Measurements from ENCODE around the gene AKR1E2.
"Not testable (repeated sequence)": the region's sequence is repeated elsewhere in the genome, so short reads cannot be mapped to it uniquely, and the experiment has no call there.

AKR1E2 gene

DNA sequence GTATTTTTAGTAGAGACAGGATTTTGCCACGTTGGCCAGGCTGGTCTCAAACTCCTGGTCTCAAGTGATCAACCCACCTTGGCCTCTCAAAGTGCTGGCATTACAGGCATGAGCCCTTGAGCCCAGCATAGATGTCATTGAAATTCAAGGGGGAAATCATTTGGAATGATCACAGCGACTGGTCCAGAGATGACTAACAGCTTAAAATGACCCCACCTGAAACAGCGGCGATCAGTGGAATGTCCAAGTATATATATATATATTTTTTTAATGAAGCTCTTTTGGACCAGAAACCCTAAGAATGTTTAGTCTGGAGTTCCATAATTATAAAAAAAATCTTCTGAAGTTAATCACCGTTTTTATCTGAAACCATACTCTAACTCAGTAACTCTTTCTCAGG is 12.5 kb upstream of the AKR1E2 start:
- DNase-seq (ENCODE audit: low read depth in 2 of 2), result no peak

DNA sequence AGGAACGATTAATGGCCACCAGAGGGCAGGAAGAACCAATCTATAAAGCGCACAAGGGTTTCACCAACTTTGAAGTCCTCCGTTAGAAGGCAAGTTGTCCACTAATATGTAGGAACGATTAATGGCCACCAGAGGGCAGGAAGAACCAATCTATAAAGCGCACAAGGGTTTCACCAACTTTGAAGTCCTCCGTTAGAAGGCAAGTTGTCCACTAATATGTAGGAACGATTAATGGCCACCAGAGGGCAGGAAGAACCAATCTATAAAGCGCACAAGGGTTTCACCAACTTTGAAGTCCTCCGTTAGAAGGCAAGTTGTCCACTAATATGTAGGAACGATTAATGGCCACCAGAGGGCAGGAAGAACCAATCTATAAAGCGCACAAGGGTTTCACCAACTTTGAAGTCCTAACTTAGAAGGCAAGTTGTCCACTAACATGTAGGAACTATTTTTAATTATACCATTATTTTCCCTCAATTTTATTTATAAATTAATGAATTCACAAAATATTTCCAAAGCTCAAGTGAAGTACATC is 10.3 kb upstream of the AKR1E2 start:
- DNase-seq (ENCODE audit: low read depth in 2 of 2), result not testable (repeated sequence)

DNA sequence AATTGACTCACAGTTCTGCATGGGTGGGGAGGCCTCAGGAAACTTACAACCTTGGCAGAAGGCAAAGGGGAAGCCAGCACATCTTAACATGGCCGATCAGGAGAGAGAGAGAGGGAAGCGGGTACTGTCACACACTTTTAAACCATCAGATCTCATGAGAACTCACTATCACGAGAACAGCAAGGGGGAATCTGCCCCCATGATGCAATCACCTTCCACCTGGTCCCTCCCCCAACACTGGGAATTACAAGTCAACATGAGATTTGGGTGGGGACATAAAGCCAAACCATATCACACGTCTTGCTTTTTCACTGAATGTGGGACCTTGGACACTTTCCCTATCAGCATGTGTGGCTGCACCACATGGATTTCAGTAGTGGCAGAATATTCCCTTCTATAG is 9.0 kb upstream of the AKR1E2 start:
- no peak for DNase-seq (ENCODE audit: low read depth in 2 of 2)

DNA sequence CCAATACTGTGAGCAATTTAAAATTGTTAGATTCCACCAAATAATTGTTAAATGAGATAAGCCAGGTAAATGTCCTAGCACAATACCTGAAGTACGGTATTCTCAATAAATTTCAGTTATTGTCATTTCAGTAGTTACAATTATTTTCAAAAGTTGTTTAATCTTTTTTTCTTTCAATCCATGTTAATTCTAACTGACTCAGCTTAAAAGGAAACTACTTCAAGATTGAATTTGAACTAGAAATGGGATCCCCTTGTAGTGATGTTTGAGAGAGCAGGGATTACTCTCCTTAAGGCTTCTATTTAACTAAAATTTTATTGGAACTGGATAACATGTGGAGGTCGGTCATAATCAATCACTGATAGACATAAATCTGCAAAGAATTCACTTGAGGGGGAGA is 6.9 kb upstream of the AKR1E2 start:
- DNase-seq (ENCODE audit: low read depth in 2 of 2), result no peak

DNA sequence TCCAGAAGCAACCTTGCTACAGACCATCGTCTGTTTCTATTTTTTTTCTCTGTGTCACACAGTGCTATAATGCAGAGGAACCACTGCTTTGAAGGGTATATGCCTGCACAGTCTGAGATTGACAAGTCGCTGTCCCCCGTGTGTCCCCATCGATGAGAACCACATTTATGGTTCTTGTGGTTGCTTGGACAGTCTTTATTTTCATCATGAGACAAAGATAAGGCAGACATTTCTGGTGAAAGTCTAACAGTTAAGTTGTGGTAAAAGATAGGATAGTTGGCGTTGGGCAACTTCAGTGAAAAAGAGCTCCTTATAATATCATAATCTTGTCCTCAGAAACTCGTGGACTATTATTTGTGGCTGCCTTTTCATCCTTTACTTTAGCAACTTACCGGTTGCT is 6.3 kb upstream of the AKR1E2 start:
- no peak for DNase-seq (ENCODE audit: low read depth in 2 of 2)

DNA sequence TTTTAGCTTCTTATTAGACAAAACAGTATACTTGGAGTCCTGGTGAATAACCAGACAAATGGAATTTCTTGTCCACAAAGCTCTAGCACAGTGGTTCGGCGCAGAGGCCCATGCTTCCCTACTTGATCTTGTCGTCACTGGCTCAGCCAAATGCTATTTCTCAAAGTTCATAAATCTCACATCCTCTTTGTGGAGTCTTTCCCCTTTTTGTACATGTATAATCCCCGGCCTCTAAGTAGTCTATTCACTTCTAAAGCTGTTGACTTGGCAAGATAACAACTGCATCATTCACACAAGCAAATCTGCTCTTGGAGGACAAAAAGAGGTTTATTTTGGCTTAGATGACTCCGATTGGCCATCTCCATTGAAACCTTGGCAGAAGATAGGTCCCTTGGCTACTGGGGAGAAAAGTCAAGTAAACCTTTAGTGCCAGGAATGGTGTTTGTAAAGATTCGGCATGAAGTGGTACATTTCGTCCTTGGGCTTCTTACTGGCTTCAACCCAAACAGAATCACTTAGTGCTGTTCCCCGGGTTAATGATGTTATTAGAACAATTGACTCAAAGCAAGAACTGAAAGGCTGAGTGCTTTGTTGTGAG is 5.1 kb upstream of the AKR1E2 start:
- DNase-seq (ENCODE audit: low read depth in 2 of 2), result no peak

DNA sequence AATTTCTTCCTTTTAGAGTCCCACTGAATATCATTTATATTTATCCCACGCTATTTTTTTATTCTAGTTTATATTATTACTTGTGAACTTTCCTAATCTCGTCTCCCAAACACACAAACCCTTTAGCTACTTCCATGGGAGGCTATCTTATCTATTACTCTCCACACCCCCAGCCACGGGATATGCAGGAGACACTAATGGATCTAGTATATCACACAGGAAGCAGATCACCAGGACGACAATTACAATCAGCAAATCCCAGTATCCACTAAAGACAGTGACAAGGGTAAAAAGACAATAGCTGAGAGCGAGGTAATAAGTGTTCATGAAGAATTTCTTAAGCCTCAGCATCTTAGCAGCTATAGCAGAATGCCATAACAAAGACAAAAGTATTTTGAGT is 3.8 kb upstream of the AKR1E2 start:
- no peak for DNase-seq (ENCODE audit: low read depth in 2 of 2)

DNA sequence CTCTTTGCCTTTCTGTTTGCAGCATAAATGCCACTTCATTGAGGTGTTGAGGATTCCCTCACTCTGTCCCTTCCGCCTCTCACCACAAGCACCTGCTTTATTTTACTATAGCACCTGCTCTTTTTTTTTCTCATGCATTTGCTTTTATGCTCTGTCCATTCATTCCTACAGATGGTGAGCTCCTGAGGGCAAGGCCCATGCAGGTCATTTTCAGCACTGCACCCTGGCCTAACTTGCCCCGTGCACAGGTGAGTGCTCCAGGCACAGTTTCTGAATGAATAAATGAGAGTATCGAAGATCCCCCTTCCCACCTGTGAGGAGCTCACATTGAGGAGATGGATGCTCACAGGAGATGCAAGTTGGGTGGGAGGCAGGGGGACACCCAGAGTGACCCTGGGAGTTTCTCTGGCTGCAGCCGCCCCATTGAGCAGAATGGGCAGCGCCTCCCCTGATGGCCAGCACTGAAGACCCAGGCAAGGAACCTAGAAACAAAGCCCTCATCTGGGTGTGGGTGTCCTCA is 1.2 kb upstream of the AKR1E2 start:
- no peak for DNase-seq (ENCODE audit: low read depth in 2 of 2)

DNA sequence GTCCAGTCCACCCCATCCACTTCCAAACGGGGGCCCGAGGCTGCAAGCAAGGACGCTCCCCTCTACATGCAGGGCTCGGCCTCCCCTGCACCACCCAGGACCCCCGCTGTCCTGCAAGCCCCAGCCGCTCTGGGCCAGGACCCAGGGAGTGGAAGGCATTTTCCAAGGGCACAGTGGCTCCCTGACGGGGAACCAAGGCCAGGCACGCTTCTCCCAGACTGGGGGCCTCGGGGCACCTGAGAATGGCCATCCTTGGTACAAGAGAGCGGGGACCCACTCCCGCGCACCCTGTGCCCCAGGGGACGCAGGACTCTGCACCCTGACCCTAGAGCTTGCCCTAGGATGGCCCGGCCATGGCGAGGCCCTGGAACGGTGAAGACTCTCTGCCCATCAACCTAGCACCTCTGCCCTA is 545 bp upstream of the AKR1E2 start:
- no peak for DNase-seq (ENCODE audit: low read depth in 2 of 2)

DNA sequence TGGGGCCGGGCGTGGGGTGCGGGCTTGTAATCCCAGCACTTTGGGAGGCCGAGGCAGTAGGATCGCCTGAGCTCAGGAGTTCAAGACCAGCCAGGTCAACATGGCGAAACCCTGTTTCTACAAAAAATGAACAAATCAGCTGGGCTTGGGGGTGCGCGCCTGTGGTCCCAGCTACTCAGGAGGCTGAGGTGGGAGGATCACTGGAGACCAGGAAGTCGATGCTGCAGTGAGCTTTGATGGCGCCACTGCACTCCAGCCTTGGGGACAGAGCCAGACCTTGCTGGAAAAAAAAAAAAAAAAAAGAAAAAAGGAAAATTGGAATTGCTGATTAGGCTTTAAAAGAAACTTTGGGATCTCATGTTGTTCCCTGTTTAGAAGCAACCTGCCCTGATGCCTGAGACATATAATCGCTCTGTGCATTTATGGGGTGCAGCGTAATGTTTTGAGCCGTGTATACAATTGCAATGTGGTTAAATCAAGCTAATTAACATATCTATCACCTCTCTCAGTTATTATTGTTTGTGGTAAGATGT is 851 bp downstream of the AKR1E2 start:
- no peak for DNase-seq (ENCODE audit: low read depth in 2 of 2)

DNA sequence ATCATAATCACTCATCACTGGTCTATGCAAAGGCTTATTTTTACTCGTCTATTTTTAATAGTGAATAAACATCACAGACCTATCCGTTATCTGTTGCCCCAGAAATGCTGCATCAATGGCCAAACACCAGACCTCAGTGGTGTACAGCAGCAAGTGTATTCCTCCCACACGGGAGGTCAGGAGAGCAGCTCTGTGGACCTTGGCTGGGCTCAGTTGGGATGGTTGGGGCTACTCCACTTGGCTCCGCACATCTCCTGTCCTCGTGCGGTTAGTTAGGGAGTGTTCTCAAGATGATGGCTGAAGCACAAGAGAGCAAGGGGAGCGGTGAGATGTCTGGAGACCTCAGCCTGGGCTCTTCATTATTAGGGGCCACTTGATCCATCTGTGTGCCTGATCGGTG is 2.0 kb downstream of the AKR1E2 start:
- DNase-seq (ENCODE audit: low read depth in 2 of 2), result no peak

DNA sequence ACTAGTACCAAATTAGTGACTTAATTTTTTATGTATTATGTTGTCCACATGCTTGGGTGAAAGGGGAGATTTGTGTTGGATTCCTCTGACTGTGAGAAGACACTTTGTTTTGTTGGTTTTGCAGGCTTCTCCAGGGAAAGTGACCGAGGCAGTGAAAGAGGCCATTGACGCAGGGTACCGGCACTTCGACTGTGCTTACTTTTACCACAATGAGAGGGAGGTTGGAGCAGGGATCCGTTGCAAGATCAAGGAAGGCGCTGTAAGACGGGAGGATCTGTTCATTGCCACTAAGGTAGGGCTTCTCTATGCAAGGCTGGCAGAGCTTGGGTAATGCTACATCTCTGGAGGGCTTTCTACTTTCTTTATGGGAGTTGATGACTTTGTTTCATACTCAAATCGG is 4.5 kb downstream of the AKR1E2 start:
- DNase-seq (ENCODE audit: low read depth in 2 of 2), result no peak

DNA sequence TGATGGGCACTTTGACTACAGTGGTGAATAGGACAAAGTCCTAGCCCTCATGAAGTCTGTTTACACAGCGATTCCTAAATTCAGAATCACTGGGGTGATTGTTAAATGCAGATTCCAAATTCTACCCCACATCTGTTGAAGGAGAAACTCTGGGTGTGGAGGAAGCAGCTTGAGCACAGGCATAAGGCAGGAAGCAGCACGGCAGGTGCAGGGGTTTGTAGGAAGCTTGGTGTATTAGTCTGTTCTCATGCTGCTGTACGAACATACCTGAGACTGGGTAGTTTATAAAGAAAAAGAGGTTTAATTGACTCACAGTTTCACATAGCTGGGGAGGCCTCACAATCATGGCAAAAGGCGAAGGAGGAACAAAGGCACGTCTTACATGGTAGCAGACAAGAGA is 5.1 kb downstream of the AKR1E2 start:
- DNase-seq (ENCODE audit: low read depth in 2 of 2), result no peak

DNA sequence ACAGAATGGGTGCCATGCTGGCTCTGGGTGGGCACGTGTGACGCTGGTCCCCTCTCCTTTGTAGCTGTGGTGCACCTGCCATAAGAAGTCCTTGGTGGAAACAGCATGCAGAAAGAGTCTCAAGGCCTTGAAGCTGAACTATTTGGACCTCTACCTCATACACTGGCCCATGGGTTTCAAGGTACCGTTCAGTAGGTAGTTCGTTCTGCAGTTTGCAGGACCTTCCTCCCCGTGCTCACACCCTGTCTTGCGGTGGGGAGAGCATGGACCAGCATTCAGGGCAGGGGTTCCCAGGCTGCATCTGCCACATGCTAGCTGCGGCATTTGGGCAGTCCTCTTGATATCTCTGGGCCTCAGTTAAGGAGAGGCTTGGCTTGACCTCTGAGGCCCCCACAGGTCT is 7.3 kb downstream of the AKR1E2 start:
- no peak for DNase-seq (ENCODE audit: low read depth in 2 of 2)

DNA sequence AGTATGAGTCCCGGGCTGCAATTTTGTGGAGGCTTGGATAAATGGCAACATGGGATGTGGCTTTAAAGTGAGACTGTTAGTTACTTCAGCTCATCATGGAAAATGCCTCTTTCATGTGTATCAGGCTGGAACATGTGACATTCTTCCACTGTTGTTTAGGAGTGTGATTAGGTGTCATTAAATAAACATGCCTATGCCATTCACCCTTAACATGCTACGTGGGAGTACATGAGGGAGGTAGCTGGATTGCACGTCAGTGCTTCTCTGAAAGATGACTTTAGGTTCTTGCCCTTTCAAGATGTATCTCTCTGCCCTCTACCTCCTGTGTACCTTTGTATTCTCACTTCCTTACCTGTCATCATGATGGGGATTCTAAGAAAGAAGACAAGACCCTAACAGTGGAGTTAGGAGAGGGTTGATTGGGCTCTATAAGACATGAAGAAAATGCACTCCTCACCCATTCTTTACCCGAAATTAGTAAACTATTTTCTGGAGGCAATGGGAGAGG is 8.9 kb downstream of the AKR1E2 start:
- DNase-seq (ENCODE audit: low read depth in 2 of 2), result no peak

DNA sequence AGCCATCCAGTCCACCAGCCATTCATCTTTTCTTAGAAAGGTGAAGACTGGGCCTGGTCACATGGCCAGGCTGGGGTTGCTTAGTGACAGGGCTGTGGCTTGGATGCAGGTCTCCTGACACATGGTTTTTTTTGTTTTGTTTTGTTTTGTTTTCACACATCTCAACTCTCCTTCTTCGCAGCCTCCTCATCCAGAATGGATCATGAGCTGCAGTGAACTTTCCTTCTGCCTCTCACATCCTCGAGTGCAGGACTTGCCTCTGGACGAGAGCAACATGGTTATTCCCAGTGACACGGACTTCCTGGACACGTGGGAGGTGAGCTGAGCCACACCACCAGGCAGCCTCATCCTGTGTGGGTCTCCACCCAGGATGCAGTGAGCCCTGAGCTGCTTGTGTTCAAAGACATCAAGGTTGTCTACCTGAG is 9.5 kb downstream of the AKR1E2 start:
- no peak for DNase-seq (ENCODE audit: low read depth in 2 of 2)

DNA sequence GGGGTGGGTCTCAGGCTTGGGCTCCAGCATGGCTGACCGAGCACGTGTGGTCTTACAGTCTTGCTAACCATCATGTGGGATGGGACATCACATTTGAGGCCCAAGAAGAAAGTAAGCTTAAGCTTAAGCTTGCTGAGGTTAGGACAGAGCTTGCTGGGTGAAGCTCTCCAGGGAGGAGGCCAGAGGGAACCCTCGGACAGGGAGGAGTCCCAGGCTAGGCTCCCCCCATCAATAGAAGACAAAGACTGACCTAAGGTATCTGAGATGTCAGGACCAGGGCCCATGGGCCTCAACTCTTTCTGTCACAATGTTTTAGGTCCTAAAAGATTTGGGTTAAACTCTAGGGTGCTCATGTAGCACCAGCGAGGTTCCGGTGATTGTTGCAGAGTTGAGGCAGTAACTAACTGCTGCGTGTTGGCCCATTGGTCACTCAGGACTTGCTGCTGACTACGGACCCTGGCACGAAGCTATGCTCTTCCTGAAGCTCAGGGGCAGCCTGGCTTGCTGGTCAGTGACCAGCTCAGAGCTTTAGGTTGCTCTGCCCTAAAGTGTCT is 10.5 kb downstream of the AKR1E2 start:
- DNase-seq (ENCODE audit: low read depth in 2 of 2), result no peak

DNA sequence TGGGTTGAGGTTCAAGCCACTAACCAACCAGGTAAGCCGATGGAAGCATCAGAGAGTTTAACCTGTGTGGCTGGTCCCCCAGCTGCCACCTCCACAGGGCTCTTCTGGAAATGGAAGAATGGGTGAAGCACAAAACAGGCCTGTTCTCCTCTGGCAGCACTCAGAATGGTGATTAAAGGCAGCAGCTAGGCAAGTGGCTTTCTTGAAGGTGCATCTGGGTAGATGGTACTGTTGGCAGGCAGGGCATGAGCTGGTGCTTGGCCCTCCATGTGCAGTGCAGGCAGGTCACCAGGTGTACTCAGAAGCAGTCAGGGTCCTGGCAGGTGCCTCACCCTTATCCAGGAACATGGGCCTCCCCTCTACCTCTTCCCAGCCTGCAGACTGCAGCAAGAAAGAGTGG is 11.5 kb downstream of the AKR1E2 start:
- no peak for DNase-seq (ENCODE audit: low read depth in 2 of 2)

DNA sequence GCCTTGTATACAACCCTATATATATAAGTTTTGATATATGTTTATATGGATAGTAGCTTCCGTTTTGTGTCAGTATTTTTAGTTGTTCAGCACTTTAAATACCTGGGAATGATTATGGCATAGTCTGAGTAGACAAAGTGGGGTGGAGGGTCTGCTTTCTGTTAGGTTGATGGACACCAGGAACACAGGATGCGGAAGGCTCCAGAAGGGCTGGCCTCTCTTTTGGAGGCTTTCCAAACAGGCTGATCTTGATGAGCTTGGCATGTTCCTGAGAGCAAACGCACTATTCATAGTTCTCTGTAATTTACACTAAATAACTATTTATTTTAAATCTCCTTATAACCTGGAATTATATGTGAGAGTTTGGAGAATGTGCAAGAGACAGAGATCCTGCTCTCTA is 12.7 kb downstream of the AKR1E2 start:
- DNase-seq (ENCODE audit: low read depth in 2 of 2), result no peak

DNA sequence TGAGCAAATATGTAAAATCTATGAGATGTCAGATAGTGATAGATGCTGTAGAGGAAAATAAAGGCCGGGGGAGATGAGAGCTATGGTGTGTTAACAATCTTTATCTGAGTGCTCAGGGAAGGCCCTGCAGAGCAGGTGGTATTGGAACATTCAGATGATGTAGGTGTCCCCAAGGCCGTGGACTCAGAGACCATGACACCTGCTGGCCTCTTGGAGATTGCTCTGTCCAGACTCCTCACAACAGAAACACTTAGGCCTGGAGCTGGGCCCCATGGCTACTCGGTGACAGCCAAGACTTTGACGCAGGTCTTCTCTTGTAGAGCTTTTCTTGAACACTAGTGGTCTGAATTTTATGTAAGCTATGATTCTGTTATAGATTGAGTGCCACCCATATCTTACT is 13.3 kb downstream of the AKR1E2 start:
- DNase-seq (ENCODE audit: low read depth in 2 of 2), result no peak

DNA sequence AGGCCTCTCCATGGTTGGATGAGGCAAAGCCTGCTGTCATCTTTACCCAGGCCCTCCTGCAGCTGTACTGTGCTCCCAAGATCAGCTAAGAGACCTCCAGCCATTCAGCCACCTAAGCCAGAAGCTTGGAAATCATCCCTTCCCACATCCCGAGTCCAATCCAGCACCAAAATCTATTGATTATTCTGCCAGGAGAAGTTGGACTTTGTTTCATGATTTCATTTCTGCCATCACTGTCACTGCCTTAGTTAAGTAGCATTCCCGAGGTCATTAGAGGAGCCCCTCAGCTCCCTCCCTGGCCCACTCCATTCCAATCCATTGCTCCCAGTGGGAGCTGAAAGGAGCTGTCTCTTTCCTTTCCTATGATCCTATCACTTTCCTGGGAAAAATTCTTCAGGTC is 14.1 kb downstream of the AKR1E2 start:
- DNase-seq (ENCODE audit: low read depth in 2 of 2), result no peak

DNA sequence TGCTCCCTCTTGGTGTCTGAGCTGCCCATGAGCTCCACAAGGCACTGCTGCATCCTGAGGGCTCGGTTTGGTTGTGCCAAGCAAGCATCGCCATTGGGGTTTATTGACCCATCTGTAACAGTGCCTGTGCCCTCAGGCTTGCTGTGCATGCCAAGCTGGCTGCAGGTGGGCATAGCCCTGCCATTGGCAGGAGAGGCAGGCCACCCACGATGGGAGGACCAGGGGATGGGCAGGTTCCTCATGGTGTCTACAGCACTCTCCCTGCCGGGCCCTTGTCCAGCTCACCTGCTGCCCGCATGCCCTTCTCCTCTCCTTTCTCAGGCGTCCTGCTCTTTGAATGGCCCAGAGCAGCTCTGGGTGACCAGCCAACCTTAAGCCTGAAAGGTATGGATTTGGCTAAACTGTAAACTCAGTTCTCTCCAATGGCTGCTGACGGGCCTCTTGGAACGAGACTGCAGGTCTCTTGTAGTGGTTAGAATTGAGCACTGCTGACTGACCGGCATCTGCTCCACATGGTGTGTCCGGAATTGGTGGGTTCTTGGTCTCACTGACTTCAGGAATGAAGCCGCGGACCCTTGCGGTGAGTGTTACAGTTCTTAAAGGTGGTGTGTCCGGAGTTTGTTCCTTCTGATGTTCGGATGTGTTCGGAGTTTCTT is 17.6 kb downstream of the AKR1E2 start:
- no peak for DNase-seq (ENCODE audit: low read depth in 2 of 2)

DNA sequence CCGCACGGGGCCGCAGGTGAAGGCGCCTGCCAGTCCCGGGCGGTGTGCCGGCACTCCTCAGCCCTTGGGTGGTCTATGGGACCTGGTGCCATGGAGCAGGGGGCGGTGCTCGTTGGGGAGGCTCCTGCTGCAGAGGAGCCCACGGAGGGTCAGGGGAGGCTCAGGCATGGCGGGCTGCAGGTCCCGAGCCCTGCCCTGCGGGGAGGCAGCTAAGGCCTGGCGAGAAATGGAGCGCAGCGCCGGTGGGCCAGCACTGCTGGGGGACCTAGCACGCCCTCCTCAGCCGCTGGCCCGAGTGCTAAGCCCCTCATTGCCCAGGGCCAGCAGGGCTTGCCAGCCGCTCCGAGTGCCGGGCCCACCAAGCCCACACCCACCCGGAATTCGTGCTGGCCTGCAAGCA is 18.9 kb downstream of the AKR1E2 start:
- no peak for DNase-seq (ENCODE audit: low read depth in 2 of 2)

All from stimulated activated CD8-positive, alpha-beta memory T cell treated with anti-CD3 and anti-CD28 coated beads, Interleukin-7, amount 100 ng/mL, for 1 hour (primary cell).